Calu3 (cell line): ENCODE results near the gene CHI3L2. TPM values are rescaled to one million over a fixed set of nuclear protein-coding genes. Genes with fewer than 3 reads are reported as not detected.

Experiments
- BruUV-seq: library from RNA; stranded (reverse); fragments of 400-500 nt; replicated peaks from 2 replicates; lab custom pipeline; 2021; lab: Mats Ljungman, UMichigan
- CTCF ChIA-PET: fragments of 300-600 bp; sonication (Branson Sonifier 250); formaldehyde crosslinking; loops from one replicate; lab custom pipeline; 2022; ENCODE audit warnings: antibody characterized with exemption; lab: Charles Lee
- DNase-seq: peaks from one replicate; pipeline ENCODE4 v3.0.0; 2022
- H3K27ac Mint-ChIP-seq: one replicate; pipeline ENCODE4 v1.8.0; 2022; ENCODE audit warnings: mixed read lengths; ENCODE audit not compliant: unreplicated experiment
- H3K27me3 Mint-ChIP-seq: one replicate; pipeline ENCODE4 v1.8.0; 2022; ENCODE audit warnings: mixed read lengths; ENCODE audit not compliant: unreplicated experiment
- H3K36me3 Mint-ChIP-seq: one replicate; pipeline ENCODE4 v1.8.0; 2022; ENCODE audit warnings: mild to moderate bottlenecking, moderate library complexity, mixed read lengths; ENCODE audit not compliant: insufficient read depth, unreplicated experiment
- H3K4me1 Mint-ChIP-seq: one replicate; pipeline ENCODE4 v1.8.0; 2022; ENCODE audit warnings: mild to moderate bottlenecking, low read depth, mixed read lengths; ENCODE audit not compliant: unreplicated experiment
- H3K4me3 Mint-ChIP-seq: one replicate; pipeline ENCODE4 v1.8.0; 2022; ENCODE audit warnings: mild to moderate bottlenecking, low read depth, moderate library complexity, mixed read lengths; ENCODE audit not compliant: unreplicated experiment
- H3K9me3 Mint-ChIP-seq: one replicate; pipeline ENCODE4 v1.8.0; 2022; ENCODE audit warnings: low read depth, mixed read lengths; ENCODE audit not compliant: unreplicated experiment
- intact Hi-C: fragments of 100-400 bp; cut with micrococcal nuclease; formaldehyde crosslinking; loops from one replicate; pipeline ENCODE4 v1.10.0; 2022; ENCODE audit not compliant: unreplicated experiment
- total RNA-seq: library from RNA; stranded (reverse); gene quantifications from 2 replicates; pipeline ENCODE4 v1.2.3, GENCODE V29; 2022
- TF ChIP-seq, protein P1 (sequence below): fragments of 200-600 bp; IDR thresholded peaks from one replicate; pipeline ENCODE4 v1.8.0; 2022; ENCODE audit warnings: antibody characterized with exemption; ENCODE audit not compliant: unreplicated experiment

The CHI3L2 gene
- total RNA-seq, 1 experiment from 2014 or later, result 0.52 TPM

DNA sequence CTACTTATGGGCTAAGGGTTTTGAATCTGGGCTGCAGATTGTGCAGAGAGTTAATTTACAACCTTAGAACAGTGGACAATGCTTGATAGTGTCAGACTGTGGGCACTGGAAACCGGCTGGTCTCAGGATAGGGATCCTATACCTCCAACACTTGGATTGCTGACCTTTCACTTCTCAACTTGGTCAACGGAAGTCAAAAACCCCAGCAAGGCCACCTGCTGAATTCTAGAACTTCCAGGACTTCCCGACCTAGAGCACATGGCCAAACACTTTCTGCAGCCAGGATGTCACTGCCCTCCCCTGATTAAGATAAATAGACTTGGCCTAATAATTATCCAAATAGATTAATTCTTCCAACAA is 26.7 kb upstream of the CHI3L2 start:
- peaks cover 42% of the 10 kb centered on the region for H3K36me3 Mint-ChIP-seq
- H3K9me3 Mint-ChIP-seq, result no peaks in the 10 kb centered on the region
- peak overlapping the region; percentile 52 for H3K4me3 Mint-ChIP-seq
- intact Hi-C loops, result no loop called here
- no TSS peak for BruUV-seq
- H3K27me3 Mint-ChIP-seq, result no peaks in the 10 kb centered on the region
- peak overlapping the region; percentile 86 for H3K27ac Mint-ChIP-seq
- DNase-seq, result no peak
- CTCF ChIA-PET, result no interaction called here
- TF ChIP-seq, protein P1, sequence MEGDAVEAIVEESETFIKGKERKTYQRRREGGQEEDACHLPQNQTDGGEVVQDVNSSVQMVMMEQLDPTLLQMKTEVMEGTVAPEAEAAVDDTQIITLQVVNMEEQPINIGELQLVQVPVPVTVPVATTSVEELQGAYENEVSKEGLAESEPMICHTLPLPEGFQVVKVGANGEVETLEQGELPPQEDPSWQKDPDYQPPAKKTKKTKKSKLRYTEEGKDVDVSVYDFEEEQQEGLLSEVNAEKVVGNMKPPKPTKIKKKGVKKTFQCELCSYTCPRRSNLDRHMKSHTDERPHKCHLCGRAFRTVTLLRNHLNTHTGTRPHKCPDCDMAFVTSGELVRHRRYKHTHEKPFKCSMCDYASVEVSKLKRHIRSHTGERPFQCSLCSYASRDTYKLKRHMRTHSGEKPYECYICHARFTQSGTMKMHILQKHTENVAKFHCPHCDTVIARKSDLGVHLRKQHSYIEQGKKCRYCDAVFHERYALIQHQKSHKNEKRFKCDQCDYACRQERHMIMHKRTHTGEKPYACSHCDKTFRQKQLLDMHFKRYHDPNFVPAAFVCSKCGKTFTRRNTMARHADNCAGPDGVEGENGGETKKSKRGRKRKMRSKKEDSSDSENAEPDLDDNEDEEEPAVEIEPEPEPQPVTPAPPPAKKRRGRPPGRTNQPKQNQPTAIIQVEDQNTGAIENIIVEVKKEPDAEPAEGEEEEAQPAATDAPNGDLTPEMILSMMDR, result no peak
- peaks cover 50% of the 10 kb centered on the region for H3K4me1 Mint-ChIP-seq

DNA sequence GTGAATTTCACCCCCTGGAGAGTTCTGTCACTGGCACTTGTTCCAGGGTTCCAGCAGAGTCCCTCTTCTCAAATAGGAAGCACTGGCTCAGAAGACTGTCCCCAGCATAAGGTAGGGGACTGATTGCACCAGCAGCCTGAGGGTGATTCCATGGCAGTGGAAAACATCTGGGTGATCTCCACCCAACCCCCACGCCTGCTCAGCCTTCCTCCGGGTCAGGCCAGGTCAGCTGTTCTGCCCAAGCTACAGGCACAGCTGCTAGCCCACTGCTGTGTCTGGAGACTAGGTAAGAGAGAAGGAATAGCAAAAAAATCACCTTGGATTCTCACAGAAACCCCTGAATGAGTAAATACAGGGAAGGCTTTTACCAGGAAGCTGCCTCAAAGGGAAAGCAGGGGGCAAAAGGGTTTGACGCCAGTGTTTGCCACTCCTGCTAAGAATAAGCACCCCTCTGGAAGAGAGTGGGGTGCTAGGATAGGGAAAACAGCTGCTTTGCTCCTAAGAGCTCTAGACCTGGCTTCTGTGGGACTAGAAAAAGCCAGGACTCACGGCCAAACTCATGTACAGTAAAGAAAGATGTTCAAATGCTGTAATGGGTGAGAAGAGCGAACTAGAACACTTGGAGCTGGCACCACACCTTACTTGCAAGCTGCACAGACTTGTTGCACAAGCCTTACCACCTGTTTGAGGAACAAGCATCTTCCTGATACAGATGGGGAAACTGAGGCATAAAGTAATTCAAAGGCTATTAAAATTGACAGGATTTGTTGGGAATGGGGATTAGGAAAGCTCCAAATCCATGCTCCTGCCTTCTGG is 26.0 kb upstream of the CHI3L2 start:
- DNase-seq, result no peak
- CTCF ChIA-PET, result no interaction called here
- TF ChIP-seq, protein P1, result no peak
- Mint-ChIP-seq H3K4me3 (no peak overlapping the region), H3K36me3 (peaks cover 42% of the 10 kb centered on the region), H3K9me3 (no peaks in the 10 kb centered on the region), H3K4me1 (peaks cover 56% of the 10 kb centered on the region), H3K27ac (peak overlapping the region; percentile 86), H3K27me3 (no peaks in the 10 kb centered on the region)
- intact Hi-C loops, result loop anchor here (2.0 kb wide), 1 partner anchor 61 kb away; the partner anchor contains the start of genes CEPT1 and DRAM2
- no TSS peak for BruUV-seq

- CTCF ChIA-PET, result interaction anchor here (0.6 to 0.7 kb wide), 2 partner anchors 53 to 955 kb away, joined by 3 read pairs; no protein-coding TSS in a partner anchor
- peak overlapping the region; percentile 56 for H3K4me3 Mint-ChIP-seq
- TF ChIP-seq, protein P1, result no peak
- no TSS peak for BruUV-seq
- peak; percentile 32 for DNase-seq
- intact Hi-C loops, result loop anchor here (2.0 kb wide), 1 partner anchor 62 kb away; the partner anchor contains the start of genes CEPT1 and DRAM2
- no peaks in the 10 kb centered on the region for H3K9me3 Mint-ChIP-seq
- H3K27ac Mint-ChIP-seq, result peak overlapping the region; percentile 68
- peaks cover 50% of the 10 kb centered on the region for H3K4me1 Mint-ChIP-seq
- no peaks in the 10 kb centered on the region for H3K27me3 Mint-ChIP-seq
- peaks cover 38% of the 10 kb centered on the region for H3K36me3 Mint-ChIP-seq
Observed at GRCh38 chr1:111202366-111202706, 25.2 kb upstream of the CHI3L2 start.

DNA sequence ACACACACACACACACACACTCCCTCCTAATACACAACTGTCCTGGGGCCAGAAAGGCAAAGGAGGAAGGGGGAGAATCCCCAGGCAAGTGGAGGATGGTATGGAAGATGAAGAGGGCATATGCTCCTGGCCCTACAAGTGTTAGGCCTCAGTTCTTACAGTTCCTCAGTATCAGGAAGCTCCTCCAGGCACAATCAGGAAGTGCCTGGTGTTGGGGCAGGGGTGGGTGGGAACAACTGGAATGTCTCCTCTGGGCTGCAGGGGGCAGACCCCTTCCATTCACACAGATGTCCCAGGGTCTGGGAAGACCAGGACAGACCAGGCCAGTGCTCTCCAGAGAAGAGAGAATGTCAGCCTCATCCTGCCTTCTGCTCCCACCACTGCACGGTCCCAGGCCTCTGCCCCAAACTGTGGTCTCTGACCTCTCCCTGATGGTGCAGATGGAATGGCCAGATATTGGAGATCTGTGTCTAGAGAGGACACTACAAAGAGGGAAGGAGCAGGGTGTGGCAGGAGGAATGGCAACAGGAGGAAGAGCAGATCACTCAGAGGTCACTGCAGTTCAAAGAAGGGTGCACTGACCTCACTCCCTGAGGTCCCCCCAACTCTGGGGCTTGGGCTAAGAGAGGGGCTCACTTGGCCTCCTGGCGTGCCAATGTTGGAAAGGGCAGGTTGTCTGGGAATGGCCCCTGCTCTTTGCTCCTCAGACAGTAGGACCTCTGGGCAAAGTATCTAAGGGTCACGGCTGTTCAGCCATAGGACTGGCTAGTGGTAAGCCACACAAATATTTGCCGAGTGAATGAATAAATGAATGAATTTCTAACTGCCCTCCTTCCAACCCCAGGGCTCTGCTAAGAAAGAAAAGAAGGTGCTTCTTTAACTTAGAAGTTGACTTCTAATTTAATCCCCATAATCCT is 24.5 kb upstream of the CHI3L2 start:
- H3K9me3 Mint-ChIP-seq, result no peaks in the 10 kb centered on the region
- H3K27ac Mint-ChIP-seq, result peak overlapping the region; percentile 68
- H3K4me3 Mint-ChIP-seq, result peak overlapping the region; percentile 56
- H3K4me1 Mint-ChIP-seq, result peaks cover 46% of the 10 kb centered on the region
- intact Hi-C loops, result loop anchor here (2.0 kb wide), 1 partner anchor 62 kb away; the partner anchor contains the start of genes CEPT1 and DRAM2
- CTCF ChIA-PET, result interaction anchor here (0.6 to 0.8 kb wide), 4 partner anchors 52 to 956 kb away, joined by 3 read pairs; no protein-coding TSS in a partner anchor
- H3K27me3 Mint-ChIP-seq, result no peaks in the 10 kb centered on the region
- TF ChIP-seq, protein P1, result no peak
- no TSS peak for BruUV-seq
- peaks cover 34% of the 10 kb centered on the region for H3K36me3 Mint-ChIP-seq
- no peak for DNase-seq
